Endodermal cell (in vitro differentiated cells): ENCODE data around the gene ILKAP. TPM values are rescaled to one million over a fixed set of nuclear protein-coding genes. Genes with fewer than 3 reads are reported as not detected.

Experiments used
- DNase-seq: peaks from one replicate; pipeline ENCODE4 v3.0.0-alpha.2; 2017
- H3K27ac ChIP-seq: 2 replicates; pipeline ENCODE4 v1.5.1; 2013; ENCODE audit warnings: mild to moderate bottlenecking, low read depth, low read length, moderate library complexity
- H3K27me3 ChIP-seq: 2 replicates; pipeline ENCODE4 v1.6.1; 2013; ENCODE audit warnings: mild to moderate bottlenecking, low read length, moderate library complexity; ENCODE audit not compliant: insufficient read depth, control insufficient read depth, poor library complexity, severe bottlenecking
- H3K36me3 ChIP-seq: 2 replicates; pipeline ENCODE4 v1.7.0; 2013; ENCODE audit warnings: mild to moderate bottlenecking, low read length, moderate library complexity; ENCODE audit not compliant: control insufficient read depth, insufficient read depth
- H3K4me1 ChIP-seq: one replicate; pipeline ENCODE4 v1.7.0; 2013; ENCODE audit warnings: low read length; ENCODE audit not compliant: control insufficient read depth, insufficient read depth
- H3K4me3 ChIP-seq: 2 replicates; pipeline ENCODE4 v1.5.1; 2013; ENCODE audit warnings: mild to moderate bottlenecking, low read length, moderate library complexity
- H3K9ac ChIP-seq: 2 replicates; pipeline ENCODE4 v1.6.1; 2013; ENCODE audit warnings: mild to moderate bottlenecking, low read length, moderate library complexity; ENCODE audit not compliant: poor library complexity, severe bottlenecking; ENCODE audit errors: extremely low read depth
- H3K9me3 ChIP-seq: 2 replicates; pipeline ENCODE4 v1.6.1; 2013; ENCODE audit warnings: mild to moderate bottlenecking, low read length, moderate library complexity; ENCODE audit not compliant: control insufficient read depth
- H3K27ac Mint-ChIP-seq: 2 replicates; pipeline ENCODE4 v1.8.0; 2020; ENCODE audit warnings: mixed read lengths
- H3K27me3 Mint-ChIP-seq: 2 replicates; pipeline ENCODE4 v1.8.0; 2021; ENCODE audit warnings: mild to moderate bottlenecking, mixed read lengths; ENCODE audit not compliant: insufficient read depth
- H3K36me3 Mint-ChIP-seq: 2 replicates; pipeline ENCODE4 v1.8.0; 2020; ENCODE audit warnings: low read depth, mixed read lengths
- H3K4me1 Mint-ChIP-seq: 2 replicates; pipeline ENCODE4 v1.8.0; 2020; ENCODE audit warnings: mixed read lengths
- H3K4me3 Mint-ChIP-seq: 2 replicates; pipeline ENCODE4 v1.8.0; 2020; ENCODE audit warnings: mild to moderate bottlenecking, moderate library complexity, mixed read lengths
- H3K9me3 Mint-ChIP-seq: 2 replicates; pipeline ENCODE4 v1.8.0; 2020; ENCODE audit warnings: mild to moderate bottlenecking, mixed read lengths
- CTCF ChIP-seq: fragments of 200-600 bp; sonication (generic); conservative IDR thresholded peaks from 2 replicates; pipeline ENCODE4 v1.5.0; 2021; ENCODE audit warnings: antibody characterized with exemption, mild to moderate bottlenecking
- WGBS, 2 experiments: methylation state at CpG; one replicate each; pipeline versions ENCODE4 v1.1.5 to v1.1.7; 2013; ENCODE audit warnings: missing lambda C conversion rate in 2 of 2, mixed read lengths in 1 of 2; ENCODE audit not compliant: insufficient coverage in 1 of 2, insufficient read length in 1 of 2; 5-methylcytosine and 5-hydroxymethylcytosine counted together
- total RNA-seq, 2 donors: library from RNA; stranded (reverse); fragmentation: NEBNext Ultra II Directional in 1 of 2; extraction: Animal tissue kit (Norgen Biotek cat#: 25700) in 1 of 2; gene quantifications; 2 replicates in 1 of 2; 3 replicates in 1 of 2; pipeline ENCODE4 v1.2.1, GENCODE V29; 2021

Gene ILKAP
- total RNA-seq, 2 donors from 2014 or later: 40.9 to 46.4 TPM

DNA sequence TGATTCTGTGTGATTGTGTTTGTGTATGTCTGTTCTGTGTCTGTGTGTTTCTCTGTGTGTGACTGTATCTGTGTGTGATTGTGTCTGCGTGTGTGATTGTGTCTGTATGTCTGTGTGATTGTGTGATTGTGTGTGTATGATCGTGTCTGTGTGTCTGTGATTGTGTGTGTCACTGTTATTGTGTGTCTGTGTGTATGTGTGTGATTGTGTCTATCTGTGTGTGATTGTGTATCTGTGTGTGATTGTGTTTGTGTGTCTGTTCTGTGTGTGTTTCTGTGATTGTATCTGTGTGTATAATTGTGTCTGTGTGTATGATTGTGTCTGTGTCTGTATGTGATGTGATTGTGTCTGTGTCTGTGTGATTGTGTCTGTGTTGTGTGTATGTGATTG, 76.7 kb downstream of the ILKAP start:
- no peak overlapping the region for H3K27ac ChIP-seq
- H3K4me1 Mint-ChIP-seq: no peaks in the 10 kb centered on the region
- no peak for TF ChIP-seq CTCF
- no peak overlapping the region for H3K4me3 ChIP-seq
- no peaks in the 10 kb centered on the region for H3K9me3 ChIP-seq
- no peaks in the 10 kb centered on the region for H3K36me3 Mint-ChIP-seq
- H3K27me3 Mint-ChIP-seq: no peaks in the 10 kb centered on the region
- no peak overlapping the region for H3K4me3 Mint-ChIP-seq
- H3K4me1 ChIP-seq: no peaks in the 10 kb centered on the region
- WGBS, 2 experiments: 85% methylated on average over 2 of the region's 2 CpGs; no CpG with 5 or more reads in 1 of the 2 experiments
- no peaks in the 10 kb centered on the region for H3K9me3 Mint-ChIP-seq
- no peak overlapping the region for H3K9ac ChIP-seq
- H3K27me3 ChIP-seq: no peaks in the 10 kb centered on the region
- no peak overlapping the region for H3K27ac Mint-ChIP-seq
- H3K36me3 ChIP-seq: no peaks in the 10 kb centered on the region
- DNase-seq: no peak

GRCh38 chr2:238126338-238126737, 77.2 kb downstream of the ILKAP start:
- H3K27ac ChIP-seq: no peak overlapping the region
- Mint-ChIP-seq H3K4me1 (no peaks in the 10 kb centered on the region), H3K27me3 (no peaks in the 10 kb centered on the region), H3K9me3 (no peaks in the 10 kb centered on the region), H3K4me3 (no peak overlapping the region), H3K27ac (no peak overlapping the region), H3K36me3 (no peaks in the 10 kb centered on the region)
- TF ChIP-seq CTCF: no peak
- H3K36me3 ChIP-seq: no peaks in the 10 kb centered on the region
- no peak overlapping the region for H3K9ac ChIP-seq
- H3K4me1 ChIP-seq: no peaks in the 10 kb centered on the region
- DNase-seq: no peak
- H3K4me3 ChIP-seq: no peak overlapping the region
- no peaks in the 10 kb centered on the region for H3K27me3 ChIP-seq
- H3K9me3 ChIP-seq: no peaks in the 10 kb centered on the region
- WGBS, 2 experiments: 88 to 97% methylated on average over 2 of the region's 2 CpGs

GRCh38 chr2:238125127-238125885, 78.2 kb downstream of the ILKAP start:
- Mint-ChIP-seq H3K9me3 (no peaks in the 10 kb centered on the region), H3K27ac (no peak overlapping the region), H3K27me3 (no peaks in the 10 kb centered on the region), H3K4me1 (no peaks in the 10 kb centered on the region), H3K36me3 (no peaks in the 10 kb centered on the region), H3K4me3 (no peak overlapping the region)
- H3K4me1 ChIP-seq: no peaks in the 10 kb centered on the region
- no peaks in the 10 kb centered on the region for H3K27me3 ChIP-seq
- no peak for DNase-seq
- no peak overlapping the region for H3K27ac ChIP-seq
- H3K4me3 ChIP-seq: no peak overlapping the region
- H3K9me3 ChIP-seq: no peaks in the 10 kb centered on the region
- no peaks in the 10 kb centered on the region for H3K36me3 ChIP-seq
- 93 to 95% methylated on average over 9 to 20 of the region's 20 CpGs for WGBS, 2 experiments
- no peak for TF ChIP-seq CTCF
- no peak overlapping the region for H3K9ac ChIP-seq
